HUES6 (cell line): ENCODE results near the gene EFNA1.

Source experiments
- H3K27ac ChIP-seq: 2 replicates; pipeline ENCODE4 v1.7.0; 2013; ENCODE audit warnings: low read depth, mild to moderate bottlenecking, low read length, inconsistent platforms
- H3K27me3 ChIP-seq: 2 replicates; pipeline ENCODE4 v1.6.1; 2013; ENCODE audit warnings: low read length; ENCODE audit not compliant: control insufficient read depth, insufficient read depth
- H3K36me3 ChIP-seq: 2 replicates; pipeline ENCODE4 v1.6.1; 2013; ENCODE audit warnings: low read length; ENCODE audit not compliant: control insufficient read depth, insufficient read depth
- H3K4me1 ChIP-seq: 2 replicates; pipeline ENCODE4 v1.6.1; 2013; ENCODE audit warnings: low read length; ENCODE audit not compliant: control insufficient read depth, insufficient read depth
- H3K4me3 ChIP-seq: 2 replicates; pipeline ENCODE4 v1.5.1; 2013; ENCODE audit warnings: low read depth, low read length
- H3K9ac ChIP-seq: one replicate; pipeline ENCODE4 v1.6.1; 2013; ENCODE audit warnings: mild to moderate bottlenecking, low read length
- H3K9me3 ChIP-seq: 2 replicates; pipeline ENCODE4 v1.6.1; 2013; ENCODE audit warnings: low read depth, low read length; ENCODE audit not compliant: control insufficient read depth, insufficient read depth

EFNA1 gene

GRCh38 chr1:155125946-155126555 lies 1.6 kb upstream of the EFNA1 start:
- H3K9ac ChIP-seq: peak overlapping the region; percentile 11
- no peaks in the 10 kb centered on the region for H3K9me3 ChIP-seq
- H3K27me3 ChIP-seq: peaks cover 69% of the 10 kb centered on the region
- H3K36me3 ChIP-seq: peaks cover under 1% of the 10 kb centered on the region; the same call in 1 of the 2 replicates
- no peak overlapping the region for H3K27ac ChIP-seq
- H3K4me3 ChIP-seq: peak overlapping the region; percentile 84
- H3K4me1 ChIP-seq: peaks cover 54% of the 10 kb centered on the region

GRCh38 chr1:155126556-155127104 lies 1.0 kb upstream of the EFNA1 start:
- Histone ChIP-seq H3K4me3 (peak overlapping the region; percentile 84), H3K27me3 (peaks cover 65% of the 10 kb centered on the region), H3K9me3 (no peaks in the 10 kb centered on the region), H3K4me1 (peaks cover 54% of the 10 kb centered on the region), H3K36me3 (peaks cover 6% of the 10 kb centered on the region; the same call in 1 of the 2 replicates), H3K27ac (no peak overlapping the region), H3K9ac (peak overlapping the region; percentile 9)

DNA sequence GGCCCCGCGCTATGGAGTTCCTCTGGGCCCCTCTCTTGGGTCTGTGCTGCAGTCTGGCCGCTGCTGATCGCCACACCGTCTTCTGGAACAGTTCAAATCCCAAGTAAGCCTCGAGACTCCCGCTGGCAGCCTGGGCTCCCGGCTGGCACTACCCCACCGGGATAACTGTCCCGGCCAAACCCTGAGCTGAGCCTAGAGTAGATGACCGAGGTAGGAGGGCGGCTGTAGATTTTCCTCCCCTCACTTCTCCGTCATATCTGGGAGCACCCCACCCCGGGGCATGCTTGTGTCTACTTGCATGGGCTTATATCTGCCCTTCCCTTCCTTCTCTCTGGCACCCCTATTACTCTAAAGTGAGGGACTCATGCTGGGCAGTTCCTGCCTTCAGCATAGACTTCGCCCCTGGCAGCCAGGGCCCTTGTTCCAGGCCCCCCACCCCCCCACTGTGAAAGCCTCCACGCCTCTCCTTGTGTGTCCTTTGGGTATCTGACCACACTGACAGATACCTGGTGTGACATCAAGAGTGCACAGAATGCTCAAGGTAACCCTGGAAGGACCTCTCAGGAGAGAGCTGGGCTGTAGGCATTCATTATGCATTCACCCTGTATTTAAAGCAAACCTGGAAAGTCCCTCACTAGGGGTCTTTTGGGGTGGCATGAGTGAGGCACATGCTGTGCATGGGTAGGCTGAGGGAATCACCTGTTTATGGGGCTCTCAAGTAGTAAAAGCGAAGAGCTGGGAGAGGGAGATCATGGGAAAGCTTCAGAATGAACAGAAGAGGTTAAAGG lies 485 bp downstream of the EFNA1 start:
- H3K9ac ChIP-seq: peak overlapping the region; percentile 40
- H3K4me3 ChIP-seq: peak overlapping the region; percentile 84
- H3K27ac ChIP-seq: no peak overlapping the region
- H3K27me3 ChIP-seq: peaks cover 65% of the 10 kb centered on the region
- H3K4me1 ChIP-seq: peaks cover 54% of the 10 kb centered on the region
- H3K9me3 ChIP-seq: no peaks in the 10 kb centered on the region
- H3K36me3 ChIP-seq: peaks cover 9% of the 10 kb centered on the region; the same call in 1 of the 2 replicates

DNA sequence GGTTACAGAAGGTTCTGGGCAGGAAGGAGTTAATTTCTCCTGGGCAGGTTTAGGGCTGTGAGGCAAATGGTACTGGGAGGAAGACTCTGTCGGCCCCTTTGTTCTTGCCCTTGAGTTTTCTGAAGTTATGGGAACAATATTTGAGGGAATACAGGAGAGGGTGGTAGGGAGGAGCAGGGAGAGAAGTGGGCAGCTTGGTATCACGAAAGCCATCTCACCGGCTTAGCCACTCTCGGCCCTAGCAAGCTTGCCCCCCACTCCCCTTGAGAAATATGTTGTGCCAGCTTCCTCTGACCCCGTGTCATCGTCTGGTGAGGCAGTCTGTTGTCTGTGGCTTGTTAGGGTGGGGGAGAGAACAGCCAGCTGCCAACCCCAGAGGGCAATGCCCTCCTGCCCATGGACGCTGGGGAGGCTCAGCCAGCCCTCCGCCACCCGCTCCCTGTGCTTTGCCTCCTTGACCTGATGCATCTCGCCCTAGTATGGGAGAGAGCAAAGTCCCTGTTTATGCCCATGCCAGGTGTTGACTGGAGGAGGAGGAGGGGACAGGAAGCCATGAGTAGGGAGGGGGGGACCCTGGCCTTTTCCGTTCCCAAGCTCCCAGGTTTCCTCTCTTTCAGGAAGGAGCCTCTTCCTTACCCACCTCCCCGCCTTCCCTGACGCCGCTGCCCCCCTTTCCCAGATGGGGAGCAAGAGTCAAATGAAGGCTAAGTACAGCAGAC lies 1.2 kb downstream of the EFNA1 start:
- Histone ChIP-seq H3K9me3 (no peaks in the 10 kb centered on the region), H3K27ac (no peak overlapping the region), H3K36me3 (peaks cover 9% of the 10 kb centered on the region; the same call in 1 of the 2 replicates), H3K4me3 (peak overlapping the region; percentile 84), H3K9ac (peak overlapping the region; percentile 32), H3K4me1 (peaks cover 54% of the 10 kb centered on the region), H3K27me3 (peaks cover 60% of the 10 kb centered on the region)

- Histone ChIP-seq H3K4me3 (peak overlapping the region; percentile 84), H3K4me1 (peaks cover 47% of the 10 kb centered on the region), H3K9ac (peak overlapping the region; percentile 37), H3K36me3 (peaks cover 9% of the 10 kb centered on the region; the same call in 1 of the 2 replicates), H3K9me3 (no peaks in the 10 kb centered on the region), H3K27me3 (peaks cover 45% of the 10 kb centered on the region), H3K27ac (0 out of 2 replicates have a peak overlapping the region, but pooled peaks have one; percentile 20)
Measured at GRCh38 chr1:155130272-155131006, 2.8 kb downstream of the EFNA1 start.

DNA sequence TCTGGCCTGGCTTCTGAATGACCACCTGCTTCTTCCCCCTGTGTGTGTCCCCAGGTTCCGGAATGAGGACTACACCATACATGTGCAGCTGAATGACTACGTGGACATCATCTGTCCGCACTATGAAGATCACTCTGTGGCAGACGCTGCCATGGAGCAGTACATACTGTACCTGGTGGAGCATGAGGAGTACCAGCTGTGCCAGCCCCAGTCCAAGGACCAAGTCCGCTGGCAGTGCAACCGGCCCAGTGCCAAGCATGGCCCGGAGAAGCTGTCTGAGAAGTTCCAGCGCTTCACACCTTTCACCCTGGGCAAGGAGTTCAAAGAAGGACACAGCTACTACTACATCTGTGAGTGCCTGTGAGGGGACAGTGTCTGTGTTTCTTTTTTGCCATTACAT lies 3.6 kb downstream of the EFNA1 start:
- H3K27ac ChIP-seq: no peak overlapping the region
- H3K9ac ChIP-seq: no peak overlapping the region
- peaks cover 9% of the 10 kb centered on the region; the same call in 1 of the 2 replicates for H3K36me3 ChIP-seq
- no peaks in the 10 kb centered on the region for H3K9me3 ChIP-seq
- H3K4me3 ChIP-seq: no peak overlapping the region
- peaks cover 40% of the 10 kb centered on the region for H3K4me1 ChIP-seq
- H3K27me3 ChIP-seq: peaks cover 37% of the 10 kb centered on the region

DNA sequence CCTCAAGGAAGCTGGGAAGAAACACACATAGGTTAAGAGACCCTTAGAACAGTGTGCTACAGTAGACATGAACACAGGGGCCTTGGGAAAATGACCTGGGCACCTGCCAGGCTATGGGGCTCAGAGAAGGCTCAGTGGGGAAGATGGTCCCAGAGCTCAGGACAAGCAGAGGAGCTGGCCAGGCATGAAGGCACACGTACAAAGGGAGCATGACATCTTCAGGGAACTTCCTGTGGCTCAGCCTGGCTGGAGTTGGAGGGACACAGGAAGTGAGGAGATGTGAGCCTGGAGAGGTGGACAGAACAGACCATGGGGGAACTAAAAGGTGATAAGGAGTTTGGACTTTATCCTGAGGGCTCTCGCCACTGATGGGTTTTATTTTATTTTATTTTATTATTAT lies 4.2 kb downstream of the EFNA1 start:
- Histone ChIP-seq H3K27ac (no peak overlapping the region), H3K9ac (no peak overlapping the region), H3K36me3 (peaks cover 9% of the 10 kb centered on the region; the same call in 1 of the 2 replicates), H3K4me1 (peaks cover 39% of the 10 kb centered on the region), H3K27me3 (peaks cover 31% of the 10 kb centered on the region), H3K4me3 (no peak overlapping the region), H3K9me3 (no peaks in the 10 kb centered on the region)

DNA sequence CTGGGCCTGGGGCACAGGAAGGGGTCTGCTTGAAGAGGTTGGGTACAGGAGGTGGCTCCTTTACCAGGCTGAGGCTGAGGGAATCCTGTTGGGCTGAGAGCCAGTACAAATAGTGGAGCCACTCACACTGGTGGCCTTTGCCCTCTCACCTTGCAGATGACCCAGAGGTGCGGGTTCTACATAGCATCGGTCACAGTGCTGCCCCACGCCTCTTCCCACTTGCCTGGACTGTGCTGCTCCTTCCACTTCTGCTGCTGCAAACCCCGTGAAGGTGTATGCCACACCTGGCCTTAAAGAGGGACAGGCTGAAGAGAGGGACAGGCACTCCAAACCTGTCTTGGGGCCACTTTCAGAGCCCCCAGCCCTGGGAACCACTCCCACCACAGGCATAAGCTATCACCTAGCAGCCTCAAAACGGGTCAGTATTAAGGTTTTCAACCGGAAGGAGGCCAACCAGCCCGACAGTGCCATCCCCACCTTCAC lies 6.2 kb downstream of the EFNA1 start:
- Histone ChIP-seq H3K4me1 (peaks cover 28% of the 10 kb centered on the region), H3K27me3 (peaks cover 12% of the 10 kb centered on the region), H3K4me3 (no peak overlapping the region), H3K36me3 (peaks cover 9% of the 10 kb centered on the region; the same call in 1 of the 2 replicates), H3K9ac (no peak overlapping the region), H3K9me3 (no peaks in the 10 kb centered on the region), H3K27ac (no peak overlapping the region)

DNA sequence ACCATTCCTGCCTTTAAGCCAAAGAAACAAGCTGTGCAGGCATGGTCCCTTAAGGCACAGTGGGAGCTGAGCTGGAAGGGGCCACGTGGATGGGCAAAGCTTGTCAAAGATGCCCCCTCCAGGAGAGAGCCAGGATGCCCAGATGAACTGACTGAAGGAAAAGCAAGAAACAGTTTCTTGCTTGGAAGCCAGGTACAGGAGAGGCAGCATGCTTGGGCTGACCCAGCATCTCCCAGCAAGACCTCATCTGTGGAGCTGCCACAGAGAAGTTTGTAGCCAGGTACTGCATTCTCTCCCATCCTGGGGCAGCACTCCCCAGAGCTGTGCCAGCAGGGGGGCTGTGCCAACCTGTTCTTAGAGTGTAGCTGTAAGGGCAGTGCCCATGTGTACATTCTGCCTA lies 6.6 kb downstream of the EFNA1 start:
- Histone ChIP-seq H3K27me3 (peaks cover 8% of the 10 kb centered on the region), H3K4me1 (peaks cover 23% of the 10 kb centered on the region), H3K4me3 (peak overlapping the region; percentile 89; the same call in 1 of the 2 replicates), H3K9ac (no peak overlapping the region), H3K9me3 (no peaks in the 10 kb centered on the region), H3K36me3 (peaks cover 9% of the 10 kb centered on the region; the same call in 1 of the 2 replicates), H3K27ac (no peak overlapping the region)

GRCh38 chr1:155134880-155135414 lies 7.3 kb downstream of the EFNA1 start:
- H3K9ac ChIP-seq: peak overlapping the region; percentile 81
- H3K27ac ChIP-seq: peak overlapping the region; percentile 21; the same call in 1 of the 2 replicates
- peaks cover 17% of the 10 kb centered on the region for H3K4me1 ChIP-seq
- peaks cover 4% of the 10 kb centered on the region; the same call in 1 of the 2 replicates for H3K27me3 ChIP-seq
- no peaks in the 10 kb centered on the region for H3K9me3 ChIP-seq
- H3K36me3 ChIP-seq: peaks cover 9% of the 10 kb centered on the region; the same call in 1 of the 2 replicates
- peak overlapping the region; percentile 89 for H3K4me3 ChIP-seq
